ENCODE data around the gene C16orf74. TPM values are rescaled to one million over a fixed set of nuclear protein-coding genes. Genes with fewer than 3 reads are reported as not detected.

The C16orf74 gene
- total RNA-seq, result 0.82 TPM

DNA sequence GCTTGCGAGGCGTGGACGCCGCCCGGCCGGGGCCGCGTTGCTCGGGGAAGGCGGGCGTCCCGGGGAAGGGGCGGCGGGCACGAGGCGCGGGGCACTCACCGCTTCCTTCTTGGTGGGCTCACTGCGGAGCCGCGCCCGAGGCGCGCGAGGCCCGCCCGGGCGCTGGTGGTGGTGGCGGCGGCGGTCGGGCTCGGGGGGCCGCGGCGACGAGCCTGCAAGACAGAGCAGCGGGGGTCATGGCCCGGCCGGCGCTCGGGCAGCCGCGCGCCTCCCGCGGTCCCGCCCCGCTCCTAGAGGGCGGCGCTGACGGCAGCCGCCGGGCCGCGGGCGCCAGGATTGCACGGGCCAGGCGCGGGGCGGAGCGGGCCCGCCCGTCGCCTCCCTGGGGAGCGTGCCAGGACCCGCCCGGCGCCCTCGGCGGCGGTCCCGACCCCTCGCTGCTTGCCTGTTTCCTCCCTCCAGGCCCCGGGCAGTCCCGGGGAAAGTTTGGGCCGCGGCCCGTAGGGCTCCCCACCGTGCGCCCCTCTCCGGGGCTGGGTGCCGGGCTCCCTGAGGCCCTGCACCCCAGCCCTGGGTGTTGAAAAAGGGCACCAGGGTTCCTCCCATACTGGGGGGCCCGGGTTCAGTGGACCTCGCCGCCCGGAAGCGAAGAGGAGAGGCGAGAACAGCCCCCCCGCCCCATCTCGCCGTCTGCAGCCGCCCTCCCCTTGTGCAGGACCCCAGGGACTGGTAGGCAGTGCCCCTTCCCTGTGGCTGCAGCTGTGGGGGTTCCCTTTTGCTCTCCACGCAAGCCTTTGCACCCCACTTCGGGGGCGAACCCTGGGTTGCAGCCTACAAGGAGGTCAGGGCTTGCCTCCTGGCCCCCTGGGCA is at the start of gene C16orf74:
Gene C16orf74 (minus strand): TSS at position 270 of the 871 bp plus-strand sequence. CDS start 15,879 bp downstream, outside the sequence.
- no peak for FAIRE-seq
- peak; percentile 63 to 66 for DNase-seq (ENCODE audit: low spot score in 2 of 2)

DNA sequence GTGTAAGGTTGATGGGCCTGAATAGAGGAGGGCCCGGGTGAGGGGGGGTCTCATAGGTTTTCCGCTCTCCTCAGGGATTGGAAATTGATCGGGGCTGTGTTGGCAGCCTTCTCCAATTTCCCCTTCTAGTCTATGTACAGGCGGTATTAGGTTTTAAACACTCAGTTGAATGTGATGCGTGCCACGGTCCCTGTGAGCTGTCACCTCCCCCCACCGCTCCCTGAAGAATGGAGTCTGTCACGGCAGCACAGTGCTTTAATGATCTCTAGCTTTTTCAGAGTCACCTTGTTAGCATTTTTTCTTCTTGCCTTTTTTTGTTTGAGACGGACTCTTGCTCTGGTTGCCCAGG is 49.4 kb upstream of the C16orf74 start:
- DNase-seq (ENCODE audit: low spot score in 2 of 2) (peak in 1 of 2 donors; percentile 29), FAIRE-seq (no peak)

DNA sequence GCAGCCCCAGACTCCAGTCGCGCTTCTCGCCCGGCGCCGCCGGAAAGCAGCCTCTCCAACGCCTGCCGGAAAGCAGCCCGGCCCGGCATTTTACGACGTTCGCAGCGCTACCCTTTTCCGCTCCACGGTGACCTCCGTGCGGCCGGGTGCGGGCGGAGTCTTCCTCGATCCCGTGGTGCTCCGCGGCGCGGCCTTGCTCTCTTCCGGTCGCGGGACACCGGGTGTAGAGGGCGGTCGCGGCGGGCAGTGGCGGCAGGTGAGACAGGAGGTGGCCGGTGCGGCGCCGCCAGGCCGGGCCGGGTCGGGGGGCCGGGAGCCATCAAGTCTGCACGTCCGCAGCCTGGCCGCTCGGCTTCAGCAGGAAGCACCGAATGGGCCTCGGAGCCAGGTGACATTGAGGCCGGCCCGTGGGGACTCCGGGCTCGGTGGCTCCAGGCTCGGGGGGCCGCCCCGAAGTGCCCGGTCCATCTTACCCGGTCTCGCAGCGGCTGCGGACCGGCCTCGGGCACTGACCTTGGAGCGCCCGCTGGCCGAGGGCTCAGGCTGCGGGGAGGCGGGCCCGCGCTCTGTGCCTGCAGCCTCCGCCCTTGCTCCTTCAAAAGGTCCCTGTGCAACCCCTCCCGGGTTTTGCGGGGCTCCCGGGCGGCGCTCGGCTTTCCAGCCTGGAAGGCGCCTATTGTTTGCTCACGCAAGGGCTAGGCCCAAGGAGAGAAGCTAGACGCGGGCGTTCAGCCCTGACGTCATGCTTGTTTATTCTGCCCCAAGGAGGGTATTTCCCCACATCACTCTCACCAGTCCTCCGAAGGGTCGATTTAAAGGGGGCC is 48.8 kb upstream of the C16orf74 start, which contains the start of the genes COX4I1 and EMC8:
Gene COX4I1 (plus strand): TSS at position 199 of the 824 bp plus-strand sequence. CDS start 1,511 bp downstream, outside the sequence.
Gene EMC8 (minus strand): TSS at position 48 of the 824 bp plus-strand sequence. CDS start 249 bp downstream, outside the sequence.
- FAIRE-seq (no peak), DNase-seq (ENCODE audit: low spot score in 2 of 2) (peak; percentile 96 to 98)

DNA sequence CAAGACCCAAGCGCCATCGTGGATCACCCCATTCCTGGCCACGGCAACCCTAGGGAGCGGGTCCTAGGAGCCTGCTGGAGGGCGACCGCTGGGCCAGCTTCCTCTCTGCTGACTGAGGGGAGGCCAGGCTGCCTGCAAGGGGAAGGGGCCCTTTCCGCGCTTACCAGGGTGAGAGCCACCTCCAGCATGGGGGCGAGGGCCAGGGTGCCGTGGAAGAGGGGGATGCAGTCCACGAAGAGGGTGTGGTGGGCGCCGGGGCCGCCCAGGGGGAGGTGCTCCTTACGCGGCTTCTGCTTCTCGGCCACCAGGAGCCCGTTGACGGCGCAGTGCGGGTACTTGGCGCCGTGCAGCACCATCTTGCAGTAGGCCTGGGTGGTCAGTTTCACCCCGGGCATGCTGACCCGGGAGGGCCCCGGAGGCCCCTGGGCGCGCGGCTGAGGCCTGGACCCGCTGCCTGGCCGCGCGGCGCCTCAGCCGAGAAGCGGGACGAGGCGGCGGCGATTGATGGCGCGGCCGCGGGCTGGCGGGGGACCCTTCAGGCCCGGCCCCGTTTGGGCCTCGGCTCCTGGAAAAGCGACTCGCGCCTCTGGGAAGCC is 48.1 kb upstream of the C16orf74 start:
- FAIRE-seq, result no peak
- DNase-seq (ENCODE audit: low spot score in 2 of 2), result peak in 1 of 2 donors; percentile 61

DNA sequence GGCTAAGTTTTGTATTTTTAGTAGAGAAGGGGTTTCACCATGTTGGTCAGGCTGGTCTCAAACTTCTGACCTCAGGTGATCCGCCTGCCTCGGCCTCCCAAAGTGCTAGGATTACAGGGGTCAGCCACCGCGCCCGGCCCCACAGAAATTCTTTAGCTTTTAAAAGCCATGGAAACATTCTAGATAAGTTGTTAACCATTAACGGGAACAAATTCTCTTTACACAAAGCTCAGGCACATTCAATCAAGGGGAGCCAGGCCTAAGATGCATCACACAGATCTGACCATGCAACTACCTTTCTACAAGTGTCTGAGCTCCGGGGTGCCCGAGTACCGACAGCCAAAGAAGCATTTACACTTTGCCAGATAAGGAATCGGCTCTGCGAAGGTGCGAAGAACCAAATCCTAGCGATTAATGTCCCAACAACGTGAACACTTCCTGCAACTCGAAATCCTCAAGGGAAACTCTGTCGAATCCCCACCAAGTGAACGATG is 47.4 kb upstream of the C16orf74 start:
- DNase-seq (ENCODE audit: low spot score in 2 of 2) (peak in 1 of 2 donors; percentile 21), FAIRE-seq (no peak)

DNA sequence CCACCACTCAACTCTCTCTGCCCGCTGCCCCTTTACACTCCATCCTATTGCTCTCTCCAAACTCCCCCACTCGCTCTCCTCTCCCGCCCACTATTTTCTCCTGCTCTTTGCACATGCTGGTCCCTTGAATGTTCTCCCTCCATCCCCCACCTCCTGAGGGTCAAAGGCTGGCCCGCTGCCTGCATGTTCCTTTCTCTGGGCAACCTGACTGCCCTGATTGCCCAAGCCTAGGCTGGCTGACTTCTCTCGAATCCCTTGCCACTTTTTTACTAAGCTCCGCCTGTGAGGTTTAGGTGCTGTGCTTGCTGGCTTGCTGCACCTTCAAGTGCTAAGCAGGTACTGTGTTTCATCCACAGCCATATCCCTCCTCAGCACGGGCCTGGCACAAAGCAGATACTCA is 45.7 kb upstream of the C16orf74 start:
- no peak for FAIRE-seq
- no peak for DNase-seq (ENCODE audit: low spot score in 2 of 2)

DNA sequence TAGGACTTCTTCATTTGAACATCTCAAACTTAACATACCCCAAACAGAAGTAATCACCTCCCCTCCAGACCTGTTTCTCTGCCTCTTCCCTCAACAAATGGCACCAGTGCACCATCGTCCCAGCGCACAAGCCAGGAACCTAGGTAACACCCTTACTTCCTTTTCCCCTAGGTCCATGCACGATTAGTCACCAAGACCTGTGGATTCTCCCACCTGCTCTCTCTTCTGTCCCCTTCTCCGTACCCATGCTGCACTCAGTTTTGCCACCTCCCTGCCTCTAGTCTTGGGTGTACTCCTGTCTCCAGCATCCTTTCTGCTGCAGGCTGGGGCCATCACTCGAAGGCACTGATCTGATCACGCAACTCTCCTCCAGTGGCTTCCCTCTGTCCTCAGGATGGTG is 45.3 kb upstream of the C16orf74 start:
- no peak for FAIRE-seq

DNA sequence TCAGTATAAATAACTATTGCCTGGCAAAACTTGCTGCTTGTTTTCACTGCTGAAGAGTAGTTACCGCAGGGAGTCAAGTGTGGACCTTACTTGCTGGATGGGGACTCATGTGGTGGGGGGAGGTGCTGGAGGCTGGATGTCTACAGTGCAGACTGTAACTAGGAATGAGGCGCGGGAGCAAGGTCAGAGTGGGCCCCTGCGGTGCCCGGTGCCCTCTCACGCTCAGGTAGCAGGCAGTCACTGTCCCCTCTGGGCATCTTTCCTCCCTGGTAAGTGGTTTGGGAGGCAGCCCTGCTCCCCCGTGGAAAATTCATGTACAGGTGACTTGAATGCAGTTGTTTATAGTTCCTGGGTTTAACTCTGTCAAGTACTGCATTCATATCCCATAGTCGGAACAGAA is 43.8 kb upstream of the C16orf74 start:
- DNase-seq (ENCODE audit: low spot score in 2 of 2), result no peak
- FAIRE-seq, result no peak

More for the DNA sequence above, 45.3 kb upstream of the C16orf74 start:
- no peak for DNase-seq (ENCODE audit: low spot score in 2 of 2)

DNA sequence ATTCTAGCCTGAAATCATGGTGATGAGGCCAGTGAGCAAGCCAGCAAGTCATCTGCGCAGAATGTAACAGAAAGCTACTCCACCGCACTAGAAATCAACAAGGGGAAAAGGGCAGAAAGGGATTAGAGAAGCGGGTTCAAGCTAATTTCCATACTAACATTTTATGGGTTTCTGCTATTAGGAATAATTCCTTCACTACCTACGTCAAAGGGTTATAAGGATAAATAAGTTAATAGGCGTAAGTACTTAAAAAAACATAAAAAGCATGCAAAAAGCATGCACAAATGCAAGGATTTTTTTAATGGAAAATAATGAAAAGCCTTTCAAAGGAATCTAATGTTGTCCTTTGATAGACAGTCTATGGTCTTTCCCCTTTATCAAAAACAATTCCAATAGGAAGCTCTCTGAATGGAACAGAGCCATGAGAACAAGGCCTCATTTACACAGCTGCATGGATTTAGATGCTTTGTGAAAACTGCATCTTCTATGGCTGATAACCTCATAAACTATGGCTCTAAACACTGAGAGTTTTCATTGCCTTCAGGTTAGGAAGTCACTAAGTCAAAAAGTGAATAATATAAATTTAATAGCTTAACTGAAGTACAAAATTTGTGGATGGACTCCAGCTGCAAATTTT is 42.9 kb upstream of the C16orf74 start:
- FAIRE-seq (no peak), DNase-seq (ENCODE audit: low spot score in 2 of 2) (no peak)

DNA sequence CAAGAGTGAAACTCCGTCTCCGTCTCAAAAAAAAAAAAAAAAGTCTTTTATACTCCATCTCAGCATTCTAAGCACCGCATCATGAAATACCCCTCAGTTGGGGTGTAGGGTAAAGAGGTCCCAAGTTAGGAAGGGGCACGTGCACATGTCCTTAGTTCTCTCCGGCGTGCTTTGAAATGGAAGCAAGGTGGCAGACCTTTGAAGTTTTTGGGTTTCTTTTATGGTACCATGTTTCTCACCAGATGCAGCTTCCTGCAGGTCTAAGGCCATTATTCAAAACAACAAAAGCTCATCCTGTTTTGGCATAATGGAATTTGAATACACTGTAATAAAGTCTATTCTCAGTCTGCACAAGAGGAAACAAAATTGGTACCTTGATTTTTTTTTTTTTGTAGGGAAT is 38.9 kb upstream of the C16orf74 start:
- FAIRE-seq, result no peak
- no peak for DNase-seq (ENCODE audit: low spot score in 2 of 2)

DNA sequence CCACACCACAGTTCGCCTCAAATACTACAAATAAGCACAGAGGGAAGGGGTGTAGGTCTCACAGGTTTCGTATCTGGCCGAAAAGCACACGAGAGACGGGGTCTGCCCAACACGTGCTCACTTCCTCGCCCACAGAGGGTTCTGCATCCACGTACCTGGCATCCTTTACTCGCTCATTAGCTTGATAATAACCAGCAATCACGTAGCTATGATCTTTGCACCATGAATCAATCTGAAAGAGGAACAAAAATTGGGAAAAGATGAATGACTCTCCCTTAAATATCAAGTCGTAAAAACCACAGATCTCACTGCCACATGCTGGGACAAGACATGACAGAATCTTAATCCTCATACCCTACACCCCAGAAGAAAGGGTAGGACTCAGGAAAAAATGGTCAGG is 37.9 kb upstream of the C16orf74 start:
- FAIRE-seq, result no peak

DNA sequence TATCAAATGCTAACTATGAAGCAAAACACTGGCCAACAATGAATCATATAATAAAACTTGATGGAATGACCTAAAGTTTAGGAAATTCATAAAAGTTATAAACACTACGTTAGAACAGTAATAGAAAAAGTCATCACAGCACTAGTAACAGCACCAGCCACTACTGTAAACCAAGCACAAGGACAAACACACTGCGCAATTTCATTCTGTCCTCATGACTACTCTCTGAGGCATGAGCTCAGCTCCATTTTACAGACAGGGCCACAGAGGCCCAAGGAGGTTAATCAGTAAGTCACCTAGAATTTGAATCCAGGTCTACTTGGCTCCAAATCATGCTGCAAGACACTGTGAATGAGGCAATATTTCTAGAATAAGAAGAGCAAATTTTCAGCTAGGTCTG is 35.0 kb upstream of the C16orf74 start:
- FAIRE-seq, result no peak
- DNase-seq (ENCODE audit: low spot score in 2 of 2), result no peak

More for the DNA sequence above, 37.9 kb upstream of the C16orf74 start:
- no peak for DNase-seq (ENCODE audit: low spot score in 2 of 2)

DNA sequence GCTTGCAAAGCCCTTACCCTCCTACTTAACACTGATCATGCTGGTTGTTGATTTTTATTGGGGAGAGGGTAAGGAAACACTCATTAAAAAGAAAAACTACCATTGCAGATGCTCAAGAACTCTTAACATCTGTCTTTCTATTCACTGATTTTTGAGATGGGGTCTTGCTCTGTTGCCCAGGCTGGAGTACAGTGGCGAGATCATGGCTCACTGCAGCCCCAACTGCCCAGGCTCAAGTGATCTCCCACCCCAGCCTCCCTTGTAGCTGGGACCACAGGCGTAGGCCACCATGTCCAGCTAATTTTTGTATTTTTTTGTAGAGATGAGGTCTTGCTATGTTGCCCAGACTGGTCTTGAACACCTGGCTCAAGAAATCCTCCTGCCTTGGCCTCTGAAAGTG is 33.9 kb upstream of the C16orf74 start:
- DNase-seq (ENCODE audit: low spot score in 2 of 2) (no peak), FAIRE-seq (no peak)

DNA sequence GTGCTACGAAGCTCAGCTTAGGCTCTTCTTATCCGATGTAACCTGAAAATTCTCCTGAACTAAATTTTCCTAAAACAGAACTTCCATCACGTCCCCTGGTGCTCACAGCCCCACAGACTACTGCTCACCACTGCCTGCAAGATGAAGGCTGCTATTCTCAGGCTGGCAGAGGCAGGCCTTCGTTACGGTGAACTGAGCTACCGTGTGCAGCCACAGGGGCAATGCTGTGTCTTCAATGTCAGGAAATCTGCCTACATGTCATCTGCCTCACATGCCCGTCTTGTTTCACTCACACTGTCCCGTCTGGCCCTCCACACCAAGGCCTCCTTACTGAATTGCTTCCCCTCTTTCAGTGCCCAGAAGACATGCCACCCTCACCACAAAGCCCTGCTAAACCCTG is 32.5 kb upstream of the C16orf74 start:
- DNase-seq (ENCODE audit: low spot score in 2 of 2), result no peak
- no peak for FAIRE-seq

DNA sequence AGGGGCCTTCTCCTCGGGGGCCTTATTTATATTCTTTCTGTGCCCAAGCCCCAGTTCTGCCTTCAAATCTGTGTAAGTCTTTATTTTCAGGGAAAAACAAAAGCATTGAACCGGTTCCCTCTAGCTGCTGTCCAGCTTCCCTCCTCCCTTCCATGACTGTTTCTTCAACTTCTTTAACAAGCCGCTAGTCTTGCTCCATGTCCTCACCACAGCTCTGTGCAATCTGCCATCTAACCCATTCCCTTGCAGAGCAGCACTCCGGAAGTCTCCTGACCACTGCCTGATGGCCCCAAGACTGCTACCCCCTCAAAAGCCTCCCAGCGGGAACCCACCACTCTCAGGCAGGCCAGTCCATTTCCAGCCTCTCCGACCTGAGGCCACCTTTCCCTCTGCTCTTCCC is 31.6 kb upstream of the C16orf74 start:
- DNase-seq (ENCODE audit: low spot score in 2 of 2) (peak; percentile 29 to 33), FAIRE-seq (no peak)

DNA sequence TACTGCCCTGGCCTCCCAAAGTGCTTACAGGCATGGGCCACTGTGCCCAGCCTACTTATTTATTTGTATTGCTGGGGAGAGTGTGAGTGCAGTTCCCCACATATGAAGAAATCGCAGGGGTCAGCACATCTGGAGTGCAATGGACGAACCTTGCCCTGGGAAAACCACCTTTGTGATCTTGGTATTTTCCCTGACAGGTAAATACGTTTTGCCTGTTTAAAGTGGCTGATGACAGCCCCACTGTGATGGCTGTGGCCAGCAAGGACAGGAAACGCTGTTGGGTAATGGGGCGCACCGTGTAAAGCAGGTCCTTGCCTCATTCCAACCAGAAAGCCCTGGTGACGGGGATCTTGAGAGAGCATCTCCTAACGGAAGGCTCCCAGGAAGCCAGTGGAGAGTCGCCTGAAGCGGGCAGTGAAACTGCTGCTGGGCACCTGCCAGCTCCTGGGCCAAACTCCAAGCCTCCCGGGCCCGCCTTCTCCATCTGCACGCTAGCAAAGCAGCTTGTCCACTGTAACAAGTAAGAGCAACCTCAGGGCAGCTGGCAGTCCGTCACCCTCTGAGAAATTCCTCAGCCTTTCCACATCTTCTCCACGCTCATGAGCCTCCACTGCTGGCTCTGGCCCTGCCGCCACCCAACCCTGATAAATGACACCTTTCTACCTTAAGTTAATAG is 30.9 kb upstream of the C16orf74 start:
- FAIRE-seq (no peak), DNase-seq (ENCODE audit: low spot score in 2 of 2) (peak; percentile 50 to 71)

DNA sequence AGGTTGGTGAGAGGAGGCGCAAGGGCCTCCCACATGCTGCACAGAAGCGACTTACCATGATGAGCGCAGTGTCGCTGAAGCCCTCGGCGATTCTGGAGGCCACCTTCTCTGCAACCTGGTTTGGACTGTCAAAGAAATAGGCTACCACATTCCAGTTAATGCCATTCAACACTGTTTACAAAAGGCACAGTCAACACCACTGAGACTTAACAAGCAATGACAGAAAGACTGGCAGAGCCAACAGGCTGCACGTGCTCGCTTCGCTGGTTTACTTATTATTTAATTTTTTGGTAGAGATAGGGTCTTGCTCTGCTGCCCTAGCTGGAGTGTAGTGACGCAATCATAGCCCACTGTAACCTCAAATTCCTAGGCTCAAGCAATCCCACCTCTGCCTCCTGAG is 30.3 kb upstream of the C16orf74 start:
- DNase-seq (ENCODE audit: low spot score in 2 of 2), result no peak
- no peak for FAIRE-seq

DNA sequence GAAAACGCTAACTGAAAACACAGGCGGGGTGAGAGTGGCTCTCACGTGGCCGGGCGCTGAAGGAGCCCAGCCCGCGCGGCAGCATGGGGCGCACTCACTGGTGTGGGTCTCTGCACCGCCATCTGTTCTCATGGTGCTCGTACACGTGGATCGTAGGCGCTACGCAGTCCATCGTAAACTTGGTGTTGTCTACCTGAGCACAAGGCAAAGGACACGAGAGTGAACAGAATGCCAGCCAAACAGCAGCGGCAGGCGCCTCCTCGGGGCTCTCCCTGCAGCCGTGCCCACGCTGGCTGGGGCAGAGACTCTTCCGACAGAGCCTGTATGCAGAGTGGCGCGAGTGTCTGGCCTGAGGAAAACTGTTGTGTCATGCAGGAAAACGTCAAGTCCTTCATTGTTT is 29.4 kb upstream of the C16orf74 start:
- FAIRE-seq, result no peak
- DNase-seq (ENCODE audit: low spot score in 2 of 2), result no peak

DNA sequence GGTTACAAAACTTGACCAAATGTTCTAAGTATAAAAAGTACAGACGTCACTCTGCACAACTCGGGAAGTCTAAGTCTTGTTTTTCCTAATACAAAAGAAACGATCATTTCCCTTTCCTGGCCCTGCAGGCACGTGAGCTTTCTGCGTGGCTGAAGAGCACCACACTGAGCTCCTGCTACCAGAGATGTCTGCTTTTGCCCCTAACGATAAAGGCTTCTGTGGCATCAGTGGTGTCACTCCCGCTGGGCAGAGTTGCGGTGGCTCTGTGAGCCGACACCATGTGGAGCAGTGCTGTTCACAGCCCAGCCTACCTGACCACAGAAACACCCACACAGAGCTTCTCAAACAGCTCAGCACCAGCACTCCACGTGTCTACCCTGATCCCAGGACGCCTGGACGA is 28.0 kb upstream of the C16orf74 start:
- FAIRE-seq (no peak), DNase-seq (ENCODE audit: low spot score in 2 of 2) (no peak)

Measured in frontal cortex (tissue), 4 donors.